Activated CD8-positive, alpha-beta memory T cell treated with anti-CD3 and anti-CD28 coated beads, Interleukin-2, amount 50 U/mL, for 4 hours (primary cell): ENCODE results near the gene MAML3.

Source experiments
- DNase-seq: peaks from one replicate; pipeline ENCODE4 v3.0.0-alpha.2; 2020

Gene MAML3

GRCh38 chr4:140154572-140154891 lies 548 bp upstream of the MAML3 start:
- DNase-seq: no peak

DNA sequence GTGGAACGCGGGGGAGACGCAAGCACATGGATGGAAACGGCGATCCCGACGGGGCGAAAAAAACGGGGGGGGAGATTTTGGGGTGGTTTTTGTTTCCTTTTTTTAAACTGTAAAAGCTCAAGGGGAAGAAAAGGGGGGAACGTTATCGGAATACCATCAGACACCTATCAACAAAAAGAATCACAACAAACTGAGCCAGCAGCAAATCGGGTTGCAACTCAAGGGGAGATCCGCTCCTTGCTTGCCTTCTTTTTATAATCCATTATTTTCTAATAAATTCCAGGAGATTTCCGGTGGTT lies 616 bp downstream of the MAML3 start:
- DNase-seq: no peak

DNA sequence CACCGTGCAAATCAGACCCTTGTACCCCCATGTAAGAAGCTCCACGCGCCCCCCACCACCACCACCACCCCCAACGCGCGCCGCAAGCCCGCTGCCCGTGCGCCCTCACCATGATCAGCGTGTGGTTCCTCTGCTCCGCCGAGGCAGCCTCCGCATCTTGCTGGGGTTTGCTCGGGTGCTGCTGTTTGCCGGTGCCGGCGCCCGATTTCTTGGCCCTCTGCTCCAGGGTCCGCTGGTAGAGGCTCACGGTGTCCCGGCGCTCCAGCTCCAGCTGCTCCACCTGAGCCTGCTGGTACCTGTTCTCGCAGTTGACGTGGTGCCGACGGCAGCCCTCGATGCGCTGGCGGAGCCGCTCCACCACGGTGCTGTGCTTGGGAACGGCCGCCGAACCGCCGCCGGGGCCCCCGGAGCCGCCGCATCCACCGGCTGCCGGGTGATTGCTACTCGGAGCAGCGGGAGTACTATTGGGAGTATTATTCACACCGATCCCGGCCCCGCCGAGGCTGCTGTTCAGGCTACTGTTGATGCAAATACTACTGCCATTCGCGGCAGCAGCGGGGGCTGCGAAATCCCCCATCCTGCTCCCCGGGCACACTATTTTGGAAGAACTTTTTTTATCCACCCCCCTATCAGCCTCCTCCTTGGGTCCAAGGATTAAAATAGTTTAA lies 1.1 kb downstream of the MAML3 start:
- peak; percentile 55 for DNase-seq

- peak; percentile 90 for DNase-seq
Observed at GRCh38 chr4:140152013-140152703, 1.8 kb downstream of the MAML3 start.

DNA sequence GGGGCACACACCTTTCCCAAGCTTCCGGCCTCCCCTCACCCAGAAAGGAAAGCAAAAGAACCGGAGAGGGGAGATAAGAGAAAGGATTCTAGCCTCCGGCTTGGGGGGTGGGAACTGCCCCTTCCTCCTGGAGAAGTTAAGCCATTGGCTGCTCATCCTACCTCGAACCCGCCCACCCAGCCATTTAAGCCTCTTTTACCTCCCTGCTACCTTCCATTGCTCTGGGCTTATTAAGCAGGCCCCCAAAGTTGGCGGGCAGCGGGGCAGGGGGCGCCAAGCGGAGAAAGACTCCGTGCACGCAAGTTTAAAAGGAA lies 2.3 kb downstream of the MAML3 start:
- peak; percentile 68 for DNase-seq

DNA sequence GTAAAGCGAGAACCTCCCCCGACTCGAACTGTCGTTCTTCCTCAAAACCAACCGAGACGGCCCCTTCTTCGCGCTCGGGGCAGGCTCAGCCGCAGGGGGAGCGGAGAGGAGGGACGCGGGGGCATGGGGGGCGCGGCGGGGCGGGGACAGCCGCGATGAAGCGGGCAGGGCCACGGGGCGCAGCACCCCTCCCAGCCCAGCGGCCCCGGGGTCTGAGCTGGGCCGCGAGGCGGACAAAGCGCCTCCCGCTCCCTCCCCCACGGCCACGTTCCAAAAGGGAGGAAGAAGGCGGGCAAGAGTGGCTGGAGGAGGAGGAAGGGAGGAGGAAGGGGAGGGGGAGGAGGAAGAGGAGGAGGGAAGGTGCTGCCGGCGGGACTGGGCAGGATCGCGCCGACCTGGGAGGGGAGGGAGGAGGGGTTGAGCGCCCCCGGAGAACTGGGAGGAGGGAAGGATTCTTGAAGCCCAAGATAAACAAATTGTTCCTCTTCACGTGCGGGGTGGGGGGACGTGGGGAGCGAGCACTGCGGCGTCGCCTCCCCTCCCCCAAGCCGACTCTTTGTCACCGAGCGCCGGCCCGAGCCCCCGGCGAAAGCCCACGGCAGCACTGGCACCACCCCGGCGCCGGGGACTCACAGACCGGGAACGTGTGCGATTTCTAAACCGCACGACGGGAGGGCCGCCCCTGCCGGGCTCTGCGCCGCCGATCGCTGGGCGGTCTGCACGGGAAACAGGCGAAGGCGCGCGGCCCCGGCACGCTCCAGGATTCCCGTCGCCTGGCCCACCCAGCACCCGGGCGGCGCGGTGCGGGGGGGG lies 2.9 kb downstream of the MAML3 start:
- DNase-seq: peak; percentile 79

GRCh38 chr4:140150636-140150885 lies 3.4 kb downstream of the MAML3 start:
- DNase-seq: no peak

DNA sequence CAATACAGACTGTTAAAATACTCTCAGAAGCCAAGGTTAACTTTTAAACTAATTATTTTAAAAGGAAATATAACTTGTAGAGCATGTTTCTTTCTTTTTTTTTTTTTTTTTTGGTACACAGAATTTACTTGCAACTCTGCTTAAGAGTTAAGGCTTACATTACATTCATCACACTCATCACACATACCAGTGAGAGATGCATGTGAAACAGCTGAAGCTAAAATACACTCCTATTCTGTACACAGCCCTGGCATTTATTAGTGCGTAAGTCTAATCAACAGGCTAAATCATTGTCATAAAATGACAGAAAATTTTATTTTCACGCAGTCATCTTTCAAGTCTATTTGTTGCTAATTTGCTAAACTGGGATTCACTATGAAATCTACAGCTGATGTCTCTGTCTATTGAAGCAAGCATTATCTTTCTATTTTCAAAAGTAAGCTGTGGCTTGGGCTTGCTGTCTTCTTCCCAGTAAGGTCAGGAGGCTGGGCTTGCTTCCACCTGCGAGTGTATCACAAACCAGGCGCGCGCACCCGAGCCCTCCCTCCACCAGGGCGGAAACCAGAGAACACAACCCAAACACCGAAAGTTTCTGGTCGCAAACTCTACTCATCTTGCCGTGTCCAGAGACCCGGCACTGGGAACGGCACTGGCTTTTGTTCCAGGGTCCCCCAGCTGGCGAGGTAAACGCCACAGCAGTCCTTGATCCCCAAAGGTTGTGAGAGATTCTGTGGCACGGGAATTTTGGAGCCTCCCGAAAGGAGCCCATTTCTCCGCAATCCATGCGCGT lies 3.9 kb downstream of the MAML3 start:
- DNase-seq: peak; percentile 76

- DNase-seq: no peak
Observed at GRCh38 chr4:140144050-140144449, 9.9 kb downstream of the MAML3 start.

GRCh38 chr4:140141210-140141835 lies 12.7 kb downstream of the MAML3 start:
- DNase-seq: no peak

- DNase-seq: no peak
Observed at GRCh38 chr4:140140566-140140965, 13.4 kb downstream of the MAML3 start.

DNA sequence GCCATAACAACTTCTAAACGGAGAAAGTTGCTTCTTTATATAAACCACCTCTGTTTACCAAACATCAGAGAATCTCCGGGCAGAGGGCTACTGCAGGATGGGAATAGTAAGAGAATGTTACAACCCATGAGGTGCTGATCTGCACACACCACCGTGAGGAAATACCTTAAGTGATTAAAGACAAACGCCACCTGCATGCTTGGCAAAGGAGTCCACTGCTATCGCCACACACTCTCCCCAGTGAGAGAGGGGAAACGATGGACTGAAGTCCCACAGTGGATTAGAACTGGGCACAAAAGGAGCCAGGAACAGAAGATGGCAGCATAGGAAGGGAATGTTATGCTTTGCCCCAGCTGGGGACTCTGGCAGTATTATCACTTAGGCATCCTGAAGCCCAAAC lies 15.6 kb downstream of the MAML3 start:
- DNase-seq: no peak

- no peak for DNase-seq
Observed at GRCh38 chr4:140137671-140138070, 16.3 kb downstream of the MAML3 start.

GRCh38 chr4:140136509-140136908 lies 17.5 kb downstream of the MAML3 start:
- no peak for DNase-seq

DNA sequence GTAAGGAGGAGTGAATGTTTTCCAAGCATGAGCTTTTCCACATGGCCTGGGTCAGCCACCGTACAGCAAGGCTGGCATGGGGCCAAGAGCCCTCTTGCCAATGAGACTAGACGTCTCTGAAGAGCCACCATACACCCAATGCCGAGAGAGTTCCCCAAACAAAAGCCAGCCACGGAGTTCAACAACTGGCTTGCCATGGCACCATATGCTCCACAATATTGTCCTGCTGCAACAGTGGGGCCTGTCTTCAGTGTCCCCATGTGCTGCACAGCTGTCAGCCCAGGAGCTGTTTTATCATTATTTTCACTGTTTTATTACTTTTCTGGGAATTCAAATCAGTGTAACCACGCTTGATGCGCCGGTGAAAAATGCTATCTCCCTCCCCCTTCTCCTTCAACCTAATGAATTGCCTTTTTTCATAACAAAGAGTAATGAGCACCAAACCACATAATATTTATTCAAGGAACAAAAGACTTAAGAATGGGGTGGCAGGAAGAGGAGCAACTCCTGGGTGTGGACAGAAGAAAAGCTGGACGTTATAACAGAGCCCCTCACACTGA lies 18.4 kb downstream of the MAML3 start:
- DNase-seq: no peak

DNA sequence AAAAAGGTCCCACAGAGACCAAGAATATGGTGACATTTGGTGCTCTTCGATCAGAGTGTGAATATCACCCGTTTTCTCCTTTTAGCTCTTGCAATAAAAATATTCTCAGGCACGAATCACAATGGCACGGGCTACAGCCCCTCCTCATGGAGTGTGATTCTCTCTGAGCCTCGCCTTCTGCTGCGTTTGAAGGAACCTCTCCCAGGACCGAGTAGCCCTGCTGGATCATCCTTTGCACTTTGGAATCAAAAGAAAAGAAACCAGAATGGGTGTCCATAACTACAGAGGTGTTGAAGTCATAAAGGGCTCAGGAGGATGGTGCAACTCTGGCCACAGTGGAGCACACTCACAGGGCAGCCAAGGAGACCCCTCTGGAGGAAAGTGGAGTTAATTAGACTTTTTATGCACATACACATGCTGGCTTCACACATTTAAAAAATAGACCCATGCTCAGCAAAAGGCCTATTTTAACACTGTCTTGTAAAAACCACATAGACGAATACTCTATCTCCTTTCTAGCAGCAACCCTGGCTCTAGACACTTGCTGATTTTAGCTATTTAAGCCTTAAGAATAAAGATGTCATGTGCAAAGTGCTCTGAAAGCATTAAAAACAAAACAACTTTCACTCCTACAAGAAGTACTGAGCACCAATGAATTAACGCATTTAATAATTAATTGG lies 19.1 kb downstream of the MAML3 start:
- DNase-seq: no peak

GRCh38 chr4:140133576-140133975 lies 20.4 kb downstream of the MAML3 start:
- DNase-seq: no peak

DNA sequence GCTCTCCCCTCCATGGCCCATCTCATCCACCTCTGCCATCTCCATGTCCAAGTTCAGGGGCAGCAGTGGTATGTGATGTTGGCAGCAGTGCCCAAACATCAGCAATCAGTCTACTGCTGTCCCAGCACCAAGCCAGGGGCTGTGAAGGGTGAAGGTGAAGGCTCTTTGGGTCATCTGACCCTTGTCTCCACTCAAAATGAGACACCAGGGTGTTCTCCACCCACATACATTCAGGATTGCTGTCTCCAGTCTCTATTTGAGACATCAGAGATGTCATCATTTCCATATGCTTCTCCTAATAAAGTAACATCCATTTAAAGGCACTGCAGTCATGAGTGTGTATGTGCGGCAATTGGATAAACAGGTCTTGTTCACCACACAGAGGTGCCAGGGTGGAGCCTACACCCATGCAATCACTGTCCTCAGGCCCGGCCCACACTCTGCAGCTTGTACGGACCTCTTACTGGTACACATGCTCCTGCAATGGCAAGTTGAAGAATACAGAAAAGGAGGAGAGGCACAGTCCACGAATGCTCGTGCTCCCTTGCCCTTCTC lies 22.2 kb downstream of the MAML3 start:
- no peak for DNase-seq

DNA sequence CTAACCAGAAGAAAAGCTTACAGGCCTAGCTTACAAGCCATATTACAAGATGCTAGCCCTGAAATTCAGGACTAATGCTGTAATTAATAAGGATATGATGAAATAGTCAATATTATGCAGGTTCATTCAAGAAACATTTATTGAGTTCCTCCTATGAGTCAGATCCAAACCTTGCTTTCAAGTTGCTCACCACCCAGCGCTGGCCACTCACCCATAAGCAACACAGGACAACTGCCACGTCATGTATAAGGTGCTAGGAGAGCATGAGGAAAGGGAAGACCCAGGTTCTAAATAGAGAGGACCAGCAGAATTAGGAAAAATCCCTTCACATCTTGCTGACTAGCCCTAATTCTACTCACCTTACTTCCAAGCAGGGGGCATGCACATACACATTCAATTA lies 23.3 kb downstream of the MAML3 start:
- DNase-seq: no peak

DNA sequence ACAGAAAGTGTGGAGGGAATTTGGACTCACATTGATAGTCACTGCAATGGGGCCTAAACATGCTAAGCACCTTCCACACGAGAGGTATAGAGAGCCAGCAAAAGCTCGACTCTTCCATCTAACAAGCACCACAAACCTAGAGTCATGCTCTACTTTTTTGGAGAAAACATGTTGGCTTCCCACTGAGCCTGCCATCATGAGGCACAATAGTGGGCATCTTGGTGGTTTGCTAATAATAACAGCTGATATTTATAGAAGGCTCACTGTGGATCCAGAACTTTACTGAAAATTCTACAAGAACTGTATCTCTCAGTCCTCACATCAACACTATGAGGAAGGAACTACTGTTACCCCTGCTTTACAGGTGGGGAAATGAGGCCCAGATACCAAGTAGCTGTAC lies 26.6 kb downstream of the MAML3 start:
- no peak for DNase-seq

- no peak for DNase-seq
Observed at GRCh38 chr4:140126261-140126660, 27.7 kb downstream of the MAML3 start.

DNA sequence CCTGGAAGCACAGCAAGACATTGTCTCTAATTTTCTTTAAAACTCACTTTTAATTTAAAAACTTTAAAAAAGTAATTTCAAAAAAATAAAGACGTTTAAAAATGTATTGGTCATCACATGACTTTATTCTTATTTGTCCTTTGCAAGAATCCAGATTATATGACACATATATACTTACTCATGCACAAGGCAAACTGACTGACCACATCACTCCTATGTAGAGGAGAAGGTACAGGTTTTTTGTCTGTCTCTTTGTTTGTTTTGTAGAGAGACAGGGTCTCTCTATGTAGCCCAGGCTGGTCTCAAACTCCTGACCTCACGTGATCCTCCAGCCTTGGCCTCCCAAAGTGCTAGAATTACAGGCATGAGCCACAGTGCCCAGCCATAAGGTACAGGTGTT lies 28.6 kb downstream of the MAML3 start:
- DNase-seq: no peak
